Measurements from ENCODE around the gene CD55. TPM values are rescaled to one million over a fixed set of nuclear protein-coding genes. Genes with fewer than 3 reads are reported as not detected.

Gene CD55
- total RNA-seq, 1 donor from 2014 or later: 60.4 TPM

DNA sequence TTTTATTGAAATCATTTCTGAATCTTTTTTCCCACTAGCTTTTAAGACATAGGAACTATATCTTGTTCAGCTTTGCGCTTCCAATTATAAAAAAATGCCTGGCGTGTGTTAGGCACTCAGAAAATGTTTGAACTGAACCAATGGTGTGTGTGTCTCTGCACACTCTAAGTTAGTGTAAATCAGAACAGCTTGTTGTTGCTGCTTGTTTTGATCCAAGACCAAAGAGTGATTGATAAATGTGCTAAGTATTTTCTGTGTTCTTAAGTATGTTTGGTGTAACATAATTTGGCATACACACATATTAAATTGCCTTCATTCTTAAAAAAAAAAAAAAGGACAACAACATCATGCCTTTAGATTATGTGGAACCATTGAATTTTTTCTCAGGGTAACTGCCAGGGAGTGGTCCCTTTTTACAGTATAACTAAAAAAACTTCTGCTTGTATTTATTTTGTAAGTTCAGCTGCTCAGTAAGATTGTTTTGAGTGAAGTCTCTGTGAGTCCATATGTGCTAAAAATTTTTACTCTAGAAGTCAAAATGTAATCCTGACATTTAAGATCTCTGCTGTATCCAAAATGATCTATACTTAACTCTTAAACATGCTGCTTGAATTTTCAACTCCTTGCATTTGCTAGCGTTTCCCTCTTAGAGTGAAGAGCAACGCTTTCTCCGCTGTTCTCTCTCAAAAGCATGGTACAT lies 8.7 kb downstream of the CD55 start:
- Histone ChIP-seq H3K36me3 (peaks cover 93% of the 10 kb centered on the region), H3K4me1 (no peaks in the 10 kb centered on the region), H3K4me3 (no peak overlapping the region), H3K27me3 (ENCODE audit: low read depth) (no peaks in the 10 kb centered on the region), H3K9me3 (replicated peaks) (peaks cover 7% of the 10 kb centered on the region), H3K27ac (replicated peaks) (no peak overlapping the region)
- intact Hi-C loops (cut with micrococcal nuclease): no loop called here
- TF ChIP-seq, protein P1, sequence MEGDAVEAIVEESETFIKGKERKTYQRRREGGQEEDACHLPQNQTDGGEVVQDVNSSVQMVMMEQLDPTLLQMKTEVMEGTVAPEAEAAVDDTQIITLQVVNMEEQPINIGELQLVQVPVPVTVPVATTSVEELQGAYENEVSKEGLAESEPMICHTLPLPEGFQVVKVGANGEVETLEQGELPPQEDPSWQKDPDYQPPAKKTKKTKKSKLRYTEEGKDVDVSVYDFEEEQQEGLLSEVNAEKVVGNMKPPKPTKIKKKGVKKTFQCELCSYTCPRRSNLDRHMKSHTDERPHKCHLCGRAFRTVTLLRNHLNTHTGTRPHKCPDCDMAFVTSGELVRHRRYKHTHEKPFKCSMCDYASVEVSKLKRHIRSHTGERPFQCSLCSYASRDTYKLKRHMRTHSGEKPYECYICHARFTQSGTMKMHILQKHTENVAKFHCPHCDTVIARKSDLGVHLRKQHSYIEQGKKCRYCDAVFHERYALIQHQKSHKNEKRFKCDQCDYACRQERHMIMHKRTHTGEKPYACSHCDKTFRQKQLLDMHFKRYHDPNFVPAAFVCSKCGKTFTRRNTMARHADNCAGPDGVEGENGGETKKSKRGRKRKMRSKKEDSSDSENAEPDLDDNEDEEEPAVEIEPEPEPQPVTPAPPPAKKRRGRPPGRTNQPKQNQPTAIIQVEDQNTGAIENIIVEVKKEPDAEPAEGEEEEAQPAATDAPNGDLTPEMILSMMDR (IDR thresholded peaks at IDR 0.05; ENCODE audit: borderline replicate concordance): no peak
- no peak for DNase-seq

- TF ChIP-seq, protein P1 (IDR thresholded peaks at IDR 0.05; ENCODE audit: borderline replicate concordance): no peak
- Histone ChIP-seq H3K27me3 (ENCODE audit: low read depth) (no peaks in the 10 kb centered on the region), H3K4me3 (no peak overlapping the region), H3K4me1 (no peaks in the 10 kb centered on the region), H3K36me3 (peaks cover 91% of the 10 kb centered on the region), H3K9me3 (replicated peaks) (peaks cover 7% of the 10 kb centered on the region), H3K27ac (replicated peaks) (no peak overlapping the region)
- intact Hi-C loops (cut with micrococcal nuclease): no loop called here
- no peak for DNase-seq
Measured at GRCh38 chr1:207331354-207332313, 10.2 kb downstream of the CD55 start.

DNA sequence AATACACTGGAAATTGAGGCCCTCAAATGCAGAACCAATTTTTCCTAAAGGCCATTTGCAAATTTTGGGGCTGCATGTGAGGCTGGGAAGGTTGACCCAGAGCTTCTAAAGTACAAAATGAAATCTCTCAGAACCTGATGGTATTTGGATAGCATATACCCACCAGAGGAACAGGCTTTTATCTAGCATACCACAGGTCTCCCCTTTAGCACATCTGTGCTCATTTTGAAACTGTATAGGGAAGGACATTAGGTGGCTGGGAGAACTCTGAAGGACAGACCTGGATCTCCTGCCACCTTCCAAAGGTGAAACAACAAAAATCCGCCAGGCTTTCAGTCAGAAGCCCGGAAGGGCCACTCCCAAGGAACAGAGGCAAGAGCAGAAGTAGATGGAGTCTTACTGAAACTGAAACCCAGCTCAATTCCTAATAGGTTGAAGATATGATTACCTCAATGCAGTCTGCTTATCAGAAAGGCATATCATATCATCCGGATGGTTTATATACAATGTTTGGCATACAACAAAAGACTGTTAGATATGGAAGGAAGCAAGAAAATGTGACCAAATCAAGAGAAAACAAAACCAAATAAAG lies 11.6 kb downstream of the CD55 start:
- intact Hi-C loops (cut with micrococcal nuclease): no loop called here
- no peaks in the 10 kb centered on the region for H3K27me3 ChIP-seq (ENCODE audit: low read depth)
- peaks cover 91% of the 10 kb centered on the region for H3K36me3 ChIP-seq
- H3K4me3 ChIP-seq: no peak overlapping the region
- TF ChIP-seq, protein P1 (IDR thresholded peaks at IDR 0.05; ENCODE audit: borderline replicate concordance): no peak
- no peak for DNase-seq
- H3K9me3 ChIP-seq (replicated peaks): peaks cover 7% of the 10 kb centered on the region
- no peaks in the 10 kb centered on the region for H3K4me1 ChIP-seq
- H3K27ac ChIP-seq (replicated peaks): no peak overlapping the region

GRCh38 chr1:207333620-207334019 lies 12.1 kb downstream of the CD55 start:
- Histone ChIP-seq H3K36me3 (peaks cover 91% of the 10 kb centered on the region), H3K4me1 (no peaks in the 10 kb centered on the region), H3K27ac (replicated peaks) (no peak overlapping the region), H3K9me3 (replicated peaks) (peaks cover 7% of the 10 kb centered on the region), H3K4me3 (no peak overlapping the region), H3K27me3 (ENCODE audit: low read depth) (no peaks in the 10 kb centered on the region)
- intact Hi-C loops (cut with micrococcal nuclease): no loop called here
- TF ChIP-seq, protein P1 (IDR thresholded peaks at IDR 0.05; ENCODE audit: borderline replicate concordance): no peak
- no peak for DNase-seq

DNA sequence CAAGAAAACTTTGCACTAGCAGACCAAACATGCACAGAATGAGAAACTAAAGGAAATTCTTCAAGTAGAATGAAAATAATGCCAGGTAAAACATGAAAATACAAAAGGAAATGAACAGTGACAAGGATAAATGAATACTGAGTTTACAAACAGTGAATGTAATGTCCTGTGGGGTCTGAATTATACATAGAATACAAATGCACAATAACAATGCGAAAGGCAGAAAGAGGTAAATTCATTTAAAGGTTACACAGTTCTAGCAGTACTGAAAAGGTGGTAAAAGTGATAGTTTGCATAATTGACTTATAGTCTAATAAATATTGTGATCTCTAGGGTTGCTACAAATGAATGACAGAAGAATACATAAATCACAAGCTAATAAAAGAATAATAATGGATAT lies 12.9 kb downstream of the CD55 start:
- no peak overlapping the region for H3K27ac ChIP-seq (replicated peaks)
- no peaks in the 10 kb centered on the region for H3K27me3 ChIP-seq (ENCODE audit: low read depth)
- intact Hi-C loops (cut with micrococcal nuclease): no loop called here
- H3K4me3 ChIP-seq: no peak overlapping the region
- H3K36me3 ChIP-seq: peaks cover 91% of the 10 kb centered on the region
- H3K9me3 ChIP-seq (replicated peaks): peaks cover 7% of the 10 kb centered on the region
- TF ChIP-seq, protein P1 (IDR thresholded peaks at IDR 0.05; ENCODE audit: borderline replicate concordance): no peak
- no peak for DNase-seq
- no peaks in the 10 kb centered on the region for H3K4me1 ChIP-seq
